BJ (cell line): ENCODE data around the gene CNDP2. TPM values are rescaled to one million over a fixed set of nuclear protein-coding genes. Genes with fewer than 3 reads are reported as not detected.

Source experiments
- CTCF ChIA-PET: fragments of 350-600 bp; formaldehyde crosslinking; extraction: SDS; loops from one replicate; lab custom pipeline; 2021; ENCODE audit warnings: antibody characterized with exemption, inconsistent platforms; lab: Yijun Ruan, JAX
- POLR2A ChIA-PET: fragments of 300-600 bp; sonication (Branson Sonifier 250); formaldehyde crosslinking; extraction: SDS; loops from one replicate; lab custom pipeline; 2021; ENCODE audit warnings: antibody characterized with exemption; lab: Charles Lee
- DNase-seq: peaks from one replicate; pipeline ENCODE4 v3.0.0-alpha.2; 2011; ENCODE audit warnings: low read depth
- H3K27me3 ChIP-seq: 2 replicates; pipeline ENCODE4 v1.6.0; 2011; ENCODE audit warnings: low read length; ENCODE audit not compliant: control insufficient read depth, insufficient read depth
- H3K36me3 ChIP-seq: 2 replicates; pipeline ENCODE4 v1.5.1; 2011; ENCODE audit warnings: low read length; ENCODE audit not compliant: control insufficient read depth, insufficient read depth
- H3K4me3 ChIP-seq: 2 replicates; pipeline ENCODE4 v1.5.1; 2011; ENCODE audit warnings: low read depth, mild to moderate bottlenecking, control low read depth, low read length
- polyA plus RNA-seq: library from polyadenylated mRNA; depleted of rRNA; stranded (reverse); fragments of >200 nt; gene quantifications from 2 replicates; pipeline ENCODE4 v1.2.3, GENCODE V29; 2011
- TF ChIP-seq, protein P1 (sequence below): IDR thresholded peaks from 2 replicates; pipeline ENCODE4 v1.5.1; 2011; ENCODE audit warnings: low read depth, mild to moderate bottlenecking, control low read depth, inconsistent platforms, low read length, moderate library complexity; ENCODE audit not compliant: insufficient read depth

Gene CNDP2
- polyA plus RNA-seq, 1 experiment = 99.4 TPM

DNA sequence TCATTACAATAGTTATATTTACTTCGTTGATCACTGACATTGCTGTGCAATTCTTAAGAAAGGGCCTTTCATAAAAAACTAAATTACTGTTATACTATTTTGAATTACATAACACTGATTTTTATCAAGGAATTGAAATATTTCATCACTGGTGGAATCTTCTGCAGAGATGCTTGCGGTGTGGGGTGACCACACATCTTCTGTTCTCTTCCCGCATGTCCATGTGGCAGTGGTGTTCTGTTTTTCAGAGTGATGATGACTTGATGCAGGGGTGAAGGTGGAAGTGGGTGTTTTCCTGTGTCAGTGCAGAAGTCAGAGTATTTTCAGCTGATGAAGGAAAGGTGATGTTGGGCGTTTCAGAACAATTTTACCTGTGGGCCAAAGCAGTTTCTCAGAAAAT, 7.0 kb downstream of the CNDP2 start:
- DNase-seq = no peak
- Histone ChIP-seq H3K4me3 (no peak overlapping the region), H3K36me3 (peaks cover 12% of the 10 kb centered on the region), H3K27me3 (no peaks in the 10 kb centered on the region)
- TF ChIP-seq, protein P1, sequence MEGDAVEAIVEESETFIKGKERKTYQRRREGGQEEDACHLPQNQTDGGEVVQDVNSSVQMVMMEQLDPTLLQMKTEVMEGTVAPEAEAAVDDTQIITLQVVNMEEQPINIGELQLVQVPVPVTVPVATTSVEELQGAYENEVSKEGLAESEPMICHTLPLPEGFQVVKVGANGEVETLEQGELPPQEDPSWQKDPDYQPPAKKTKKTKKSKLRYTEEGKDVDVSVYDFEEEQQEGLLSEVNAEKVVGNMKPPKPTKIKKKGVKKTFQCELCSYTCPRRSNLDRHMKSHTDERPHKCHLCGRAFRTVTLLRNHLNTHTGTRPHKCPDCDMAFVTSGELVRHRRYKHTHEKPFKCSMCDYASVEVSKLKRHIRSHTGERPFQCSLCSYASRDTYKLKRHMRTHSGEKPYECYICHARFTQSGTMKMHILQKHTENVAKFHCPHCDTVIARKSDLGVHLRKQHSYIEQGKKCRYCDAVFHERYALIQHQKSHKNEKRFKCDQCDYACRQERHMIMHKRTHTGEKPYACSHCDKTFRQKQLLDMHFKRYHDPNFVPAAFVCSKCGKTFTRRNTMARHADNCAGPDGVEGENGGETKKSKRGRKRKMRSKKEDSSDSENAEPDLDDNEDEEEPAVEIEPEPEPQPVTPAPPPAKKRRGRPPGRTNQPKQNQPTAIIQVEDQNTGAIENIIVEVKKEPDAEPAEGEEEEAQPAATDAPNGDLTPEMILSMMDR = no peak
- CTCF ChIA-PET = no interaction called here
- POLR2A ChIA-PET = no interaction called here

DNA sequence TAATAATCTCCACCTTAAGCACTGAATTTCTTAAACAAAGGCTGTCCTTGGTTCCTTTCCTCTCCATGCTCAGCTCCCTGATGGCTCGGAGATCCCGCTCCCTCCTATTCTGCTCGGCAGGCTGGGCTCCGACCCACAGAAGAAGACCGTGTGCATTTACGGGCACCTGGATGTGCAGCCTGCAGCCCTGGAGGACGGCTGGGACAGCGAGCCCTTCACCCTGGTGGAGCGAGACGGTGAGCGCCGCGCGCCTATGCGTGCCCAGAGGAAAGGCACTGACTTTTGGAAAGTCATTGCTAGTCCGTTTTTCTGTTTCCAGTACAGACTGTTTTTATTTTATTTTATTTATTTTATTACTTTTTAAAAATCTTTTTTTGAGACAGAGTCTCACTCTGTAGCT, 9.6 kb downstream of the CNDP2 start:
- TF ChIP-seq, protein P1 = no peak

DNA sequence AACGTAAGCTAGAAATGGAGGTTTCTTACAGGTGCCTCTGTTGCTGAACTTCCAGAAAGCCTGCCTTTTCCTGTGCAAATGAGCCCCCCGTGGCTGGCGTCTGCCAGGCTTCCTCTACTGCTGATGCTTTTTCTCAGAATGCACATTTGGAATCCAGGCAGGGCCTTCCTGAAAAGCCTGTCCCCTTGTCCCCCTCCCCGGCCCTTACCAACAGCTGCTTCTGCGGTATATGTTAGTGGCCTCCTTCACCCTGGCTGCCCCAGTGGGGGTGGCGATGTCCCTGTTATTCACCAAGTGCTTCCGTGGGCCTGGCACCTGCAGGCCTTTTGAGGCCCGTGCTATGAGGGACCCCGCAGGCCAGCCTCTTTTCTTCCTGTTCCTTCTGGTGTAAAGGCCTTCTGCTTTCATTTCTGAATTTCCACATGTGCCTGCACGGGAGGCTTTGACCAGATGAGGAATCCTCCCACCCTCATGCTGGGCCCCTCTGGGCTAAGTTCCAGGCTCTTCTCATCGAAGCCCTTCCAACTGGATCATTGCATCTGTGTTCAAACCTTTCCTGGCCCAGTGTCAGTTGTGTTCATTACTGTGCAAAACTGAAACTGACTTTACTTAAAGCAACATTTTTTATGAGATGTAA, 10.4 kb downstream of the CNDP2 start:
- TF ChIP-seq, protein P1 = no peak
- ChIA-PET POLR2A (no interaction called here), CTCF (no interaction called here)
- no peak for DNase-seq
- no peak overlapping the region for H3K4me3 ChIP-seq
- peaks cover 20% of the 10 kb centered on the region for H3K36me3 ChIP-seq
- H3K27me3 ChIP-seq = no peaks in the 10 kb centered on the region

More for the DNA sequence above, 9.6 kb downstream of the CNDP2 start:
- ChIA-PET CTCF (interaction anchor here (1.1 kb wide), 1 partner anchor 46 kb away, joined by 3 read pairs; no protein-coding TSS in a partner anchor), POLR2A (no interaction called here)
- H3K4me3 ChIP-seq = no peak overlapping the region
- H3K27me3 ChIP-seq = no peaks in the 10 kb centered on the region
- no peak for DNase-seq
- peaks cover 20% of the 10 kb centered on the region for H3K36me3 ChIP-seq

DNA sequence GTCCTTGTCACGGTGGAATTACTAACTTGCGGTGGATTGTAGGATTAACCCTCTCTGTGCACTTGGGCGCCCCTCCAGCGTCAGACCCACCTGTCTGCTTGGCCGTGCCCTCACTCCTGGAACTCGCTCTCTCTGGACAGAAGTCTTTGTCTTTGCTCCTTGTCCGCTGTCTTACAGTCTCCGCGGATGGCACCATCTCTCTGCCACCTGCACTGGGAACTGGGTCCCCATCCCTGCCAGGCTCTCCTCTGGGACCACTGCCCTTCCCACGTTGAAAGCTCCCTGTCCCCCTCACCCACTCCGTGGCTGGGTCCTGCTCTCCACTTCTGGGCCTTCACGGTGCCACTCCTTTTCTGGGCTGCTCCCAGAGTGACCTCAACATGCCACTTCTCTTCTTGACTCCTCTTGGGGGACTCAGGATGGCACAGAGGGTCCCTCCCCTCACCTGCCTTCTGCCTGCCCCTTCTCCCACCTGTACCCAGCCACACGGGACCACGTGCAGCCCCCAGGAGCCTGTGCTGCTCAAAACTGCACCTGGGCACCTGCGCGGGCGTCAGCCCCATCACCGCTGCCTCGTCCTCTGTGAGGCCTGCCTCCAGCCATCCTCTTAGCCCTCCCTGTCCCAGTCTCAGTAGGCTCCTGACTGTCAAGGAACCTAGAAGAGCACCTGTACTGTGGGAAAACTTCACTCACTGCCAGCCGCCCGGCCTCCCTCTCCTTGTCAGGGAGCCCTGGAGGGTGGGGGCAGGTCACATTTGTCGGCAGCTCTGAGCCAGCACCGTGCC, 11.1 kb downstream of the CNDP2 start:
- TF ChIP-seq, protein P1 = no peak
- no peak for DNase-seq
- Histone ChIP-seq H3K36me3 (peaks cover 23% of the 10 kb centered on the region), H3K27me3 (no peaks in the 10 kb centered on the region), H3K4me3 (no peak overlapping the region)
- ChIA-PET POLR2A (no interaction called here), CTCF (no interaction called here)

DNA sequence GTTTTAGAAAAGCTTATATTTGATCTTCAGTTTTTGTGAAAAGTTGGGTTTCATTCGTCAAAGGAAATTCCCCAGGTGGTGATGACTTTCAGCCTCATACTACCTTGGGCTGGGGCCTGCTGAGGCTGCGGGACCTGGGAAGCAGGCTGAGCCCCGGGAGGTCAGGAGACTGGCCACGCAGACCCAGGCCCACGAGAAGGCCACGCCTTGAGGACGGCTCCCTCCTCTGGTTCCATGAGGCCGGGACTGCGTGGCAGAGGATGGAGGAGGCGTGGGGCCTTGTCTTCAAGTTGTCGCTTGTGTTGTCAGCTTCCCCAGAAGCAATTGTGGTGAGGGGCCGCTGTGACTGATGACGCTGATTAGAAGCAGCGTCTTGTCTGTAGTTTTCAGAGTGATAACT, 11.8 kb downstream of the CNDP2 start:
- DNase-seq = no peak
- CTCF ChIA-PET = no interaction called here
- Histone ChIP-seq H3K27me3 (no peaks in the 10 kb centered on the region), H3K4me3 (no peak overlapping the region), H3K36me3 (peaks cover 24% of the 10 kb centered on the region)
- TF ChIP-seq, protein P1 = no peak
- POLR2A ChIA-PET = no interaction called here
